HUES64 (cell line): ENCODE results near the gene NHSL2.

Source experiments
- H3K27ac ChIP-seq: 2 replicates; pipeline ENCODE4 v1.7.0; 2013; ENCODE audit warnings: low read depth, low read length, inconsistent platforms
- H3K27me3 ChIP-seq: 2 replicates; pipeline ENCODE4 v1.6.1; 2013; ENCODE audit warnings: mild to moderate bottlenecking, low read length; ENCODE audit not compliant: insufficient read depth
- H3K36me3 ChIP-seq: 2 replicates; pipeline ENCODE4 v1.6.1; 2013; ENCODE audit warnings: mild to moderate bottlenecking, low read length; ENCODE audit not compliant: insufficient read depth
- H3K4me1 ChIP-seq: 2 replicates; pipeline ENCODE4 v1.6.1; 2013; ENCODE audit warnings: mild to moderate bottlenecking, low read length, moderate library complexity; ENCODE audit not compliant: insufficient read depth
- H3K4me3 ChIP-seq: 2 replicates; pipeline ENCODE4 v1.5.1; 2013; ENCODE audit warnings: mild to moderate bottlenecking, low read length, moderate library complexity
- H3K9ac ChIP-seq: 2 replicates; pipeline ENCODE4 v1.6.1; 2013; ENCODE audit warnings: mild to moderate bottlenecking, low read depth, low read length
- H3K9me3 ChIP-seq: 2 replicates; pipeline ENCODE4 v1.6.1; 2013; ENCODE audit warnings: low read depth, low read length; ENCODE audit not compliant: insufficient read depth
- WGBS: fragments of 150-250, 120-280 bp; methylation state at CpG from one replicate; pipeline ENCODE4 v1.1.7; 2013; ENCODE audit warnings: missing lambda C conversion rate; 5-methylcytosine and 5-hydroxymethylcytosine counted together

NHSL2 gene

GRCh38 chrX:72019487-72019886, 108.8 kb downstream of the NHSL2 start:
- WGBS = 78% methylated on average over 3 of the region's 3 CpGs
- H3K27ac ChIP-seq = no peak overlapping the region
- no peak overlapping the region for H3K4me3 ChIP-seq
- H3K9ac ChIP-seq = no peak overlapping the region
- H3K4me1 ChIP-seq = peaks cover 9% of the 10 kb centered on the region; the same call in 1 of the 2 replicates
- peaks cover 10% of the 10 kb centered on the region for H3K27me3 ChIP-seq
- H3K9me3 ChIP-seq = no peaks in the 10 kb centered on the region
- peaks cover 2% of the 10 kb centered on the region; the same call in 1 of the 2 replicates for H3K36me3 ChIP-seq

GRCh38 chrX:72020204-72020603, 109.6 kb downstream of the NHSL2 start:
- Histone ChIP-seq H3K36me3 (peaks cover 2% of the 10 kb centered on the region; the same call in 1 of the 2 replicates), H3K9me3 (no peaks in the 10 kb centered on the region)

GRCh38 chrX:72020788-72021187, 110.1 kb downstream of the NHSL2 start:
- Histone ChIP-seq H3K9me3 (no peaks in the 10 kb centered on the region), H3K4me1 (peaks cover 9% of the 10 kb centered on the region; the same call in 1 of the 2 replicates), H3K4me3 (no peak overlapping the region), H3K36me3 (peaks cover 2% of the 10 kb centered on the region; the same call in 1 of the 2 replicates), H3K27me3 (peaks cover 10% of the 10 kb centered on the region), H3K9ac (no peak overlapping the region), H3K27ac (no peak overlapping the region)
- no CpG with 5 or more reads among the region's 3 CpGs for WGBS

More at GRCh38 chrX:72020204-72020603, 109.6 kb downstream of the NHSL2 start:
- Histone ChIP-seq H3K4me3 (no peak overlapping the region), H3K9ac (no peak overlapping the region), H3K27ac (no peak overlapping the region), H3K27me3 (peaks cover 10% of the 10 kb centered on the region), H3K4me1 (peaks cover 9% of the 10 kb centered on the region; the same call in 1 of the 2 replicates)
- WGBS = 100% methylated on average over 1 of the region's 3 CpGs

- peaks cover 10% of the 10 kb centered on the region for H3K27me3 ChIP-seq
- H3K4me3 ChIP-seq = no peak overlapping the region
- H3K9me3 ChIP-seq = no peaks in the 10 kb centered on the region
- no peak overlapping the region for H3K27ac ChIP-seq
- 57% methylated on average over 1 of the region's 2 CpGs for WGBS
- no peak overlapping the region for H3K9ac ChIP-seq
- peaks cover 2% of the 10 kb centered on the region; the same call in 1 of the 2 replicates for H3K36me3 ChIP-seq
- peaks cover 9% of the 10 kb centered on the region; the same call in 1 of the 2 replicates for H3K4me1 ChIP-seq
Measured at GRCh38 chrX:72021975-72022374, 111.3 kb downstream of the NHSL2 start.

GRCh38 chrX:72023071-72023470, 112.4 kb downstream of the NHSL2 start:
- Histone ChIP-seq H3K36me3 (peaks cover 2% of the 10 kb centered on the region; the same call in 1 of the 2 replicates), H3K27ac (no peak overlapping the region), H3K9me3 (no peaks in the 10 kb centered on the region), H3K4me3 (no peak overlapping the region), H3K27me3 (peaks cover 1% of the 10 kb centered on the region; the same call in 1 of the 2 replicates), H3K4me1 (peaks cover 9% of the 10 kb centered on the region; the same call in 1 of the 2 replicates), H3K9ac (no peak overlapping the region)
- 96% methylated on average over 2 of the region's 2 CpGs for WGBS

GRCh38 chrX:72025236-72025770, 114.7 kb downstream of the NHSL2 start:
- H3K27ac ChIP-seq = no peak overlapping the region
- H3K27me3 ChIP-seq = no peaks in the 10 kb centered on the region
- H3K4me3 ChIP-seq = no peak overlapping the region
- 95% methylated on average over 6 of the region's 6 CpGs for WGBS
- H3K36me3 ChIP-seq = peaks cover 2% of the 10 kb centered on the region; the same call in 1 of the 2 replicates
- no peaks in the 10 kb centered on the region for H3K9me3 ChIP-seq
- H3K4me1 ChIP-seq = peaks cover 6% of the 10 kb centered on the region; the same call in 1 of the 2 replicates
- no peak overlapping the region for H3K9ac ChIP-seq

- H3K4me3 ChIP-seq = no peak overlapping the region
- WGBS = 86% methylated on average over 2 of the region's 3 CpGs
- H3K27me3 ChIP-seq = no peaks in the 10 kb centered on the region
- H3K9ac ChIP-seq = no peak overlapping the region
- no peaks in the 10 kb centered on the region for H3K9me3 ChIP-seq
- H3K4me1 ChIP-seq = peaks cover 6% of the 10 kb centered on the region; the same call in 1 of the 2 replicates
- no peak overlapping the region for H3K27ac ChIP-seq
- H3K36me3 ChIP-seq = peaks cover 2% of the 10 kb centered on the region; the same call in 1 of the 2 replicates
Measured at GRCh38 chrX:72026341-72027023, 115.8 kb downstream of the NHSL2 start.

- Histone ChIP-seq H3K36me3 (peaks cover 2% of the 10 kb centered on the region; the same call in 1 of the 2 replicates), H3K27ac (no peak overlapping the region), H3K4me1 (peaks cover 6% of the 10 kb centered on the region; the same call in 1 of the 2 replicates), H3K9ac (no peak overlapping the region), H3K9me3 (no peaks in the 10 kb centered on the region), H3K4me3 (no peak overlapping the region), H3K27me3 (no peaks in the 10 kb centered on the region)
- 92% methylated on average over 8 of the region's 14 CpGs for WGBS
Measured at GRCh38 chrX:72027024-72027913, 116.6 kb downstream of the NHSL2 start.

GRCh38 chrX:72027914-72028307, 117.3 kb downstream of the NHSL2 start:
- Histone ChIP-seq H3K27me3 (no peaks in the 10 kb centered on the region), H3K9me3 (no peaks in the 10 kb centered on the region), H3K4me1 (peaks cover 6% of the 10 kb centered on the region; the same call in 1 of the 2 replicates), H3K4me3 (no peak overlapping the region), H3K9ac (no peak overlapping the region), H3K27ac (no peak overlapping the region), H3K36me3 (no peaks in the 10 kb centered on the region)
- WGBS = 98% methylated on average over 2 of the region's 2 CpGs

- Histone ChIP-seq H3K4me3 (no peak overlapping the region), H3K4me1 (peaks cover 6% of the 10 kb centered on the region; the same call in 1 of the 2 replicates), H3K9ac (no peak overlapping the region), H3K27me3 (no peaks in the 10 kb centered on the region), H3K27ac (no peak overlapping the region), H3K9me3 (no peaks in the 10 kb centered on the region), H3K36me3 (no peaks in the 10 kb centered on the region)
- WGBS = 92% methylated on average over 4 of the region's 6 CpGs
Measured at GRCh38 chrX:72028701-72029470, 118.2 kb downstream of the NHSL2 start.
